GM21367 (cell line): ENCODE measurements around the gene SLC38A11.

Experiments
- ATAC-seq: cut with Tn5 transposase; IDR thresholded peaks from one replicate; pipeline ENCODE4 v1.9.1; 2021; ENCODE audit not compliant: unreplicated experiment

The SLC38A11 gene

DNA sequence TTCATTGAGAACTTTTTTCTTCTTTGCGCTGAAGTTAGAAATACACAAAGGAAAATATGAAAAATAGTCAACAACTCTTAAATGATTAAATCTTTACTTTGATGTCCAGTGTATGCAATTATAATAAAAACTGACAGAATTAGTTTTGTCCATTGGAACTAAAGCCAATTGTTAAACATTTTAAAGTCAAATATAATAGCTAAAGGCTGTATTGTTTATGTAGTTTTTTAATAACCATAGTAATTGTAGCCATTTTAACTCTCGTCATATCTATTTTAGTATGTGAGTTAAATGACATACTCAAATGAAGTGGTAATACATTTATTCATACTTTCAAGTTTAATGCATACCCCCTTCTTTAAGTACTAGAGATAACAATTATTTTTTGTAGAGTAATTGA lies 109.0 kb downstream of the SLC38A11 start:
- ATAC-seq = no peak
